Left ventricle myocardium superior (tissue), 1 donor: ENCODE results near the gene ERC2. TPM values are rescaled to one million over a fixed set of nuclear protein-coding genes. Genes with fewer than 3 reads are reported as not detected.

Experiments used
- ATAC-seq: fragments of 200-7000 bp; cut with Tn5 transposase; one replicate; pipeline ENCODE4 v1.9.1; 2020; ENCODE audit warnings: mild to moderate bottlenecking, moderate library complexity
- DNase-seq: peaks from one replicate; pipeline ENCODE4 v3.0.0-alpha.2; 2020
- intact Hi-C: fragments of 100-400 bp; cut with micrococcal nuclease; formaldehyde crosslinking; loops from one replicate; pipeline ENCODE4 v1.11.0; 2022
- total RNA-seq: library from RNA; stranded (reverse); fragmentation: NEBNext Ultra II Directional; extraction: Animal tissue kit (Norgen Biotek cat#: 25700); gene quantifications from one replicate; pipeline ENCODE4 v1.2.1, GENCODE V29; 2021
- donor health status: DM: no; HTN: yes; CAD: no; lungs with severe emphysema.

ERC2 gene
- total RNA-seq, 1 donor from 2014 or later = 0.94 TPM

GRCh38 chr3:55641964-55642363 lies 826.3 kb downstream of the ERC2 start:
- DNase-seq (no peak), ATAC-seq (no peak)
- intact Hi-C loops = no loop called here

- ATAC-seq (no peak), DNase-seq (no peak)
- intact Hi-C loops = no loop called here
Observed at GRCh38 chr3:55639896-55640765, 828.1 kb downstream of the ERC2 start.

DNA sequence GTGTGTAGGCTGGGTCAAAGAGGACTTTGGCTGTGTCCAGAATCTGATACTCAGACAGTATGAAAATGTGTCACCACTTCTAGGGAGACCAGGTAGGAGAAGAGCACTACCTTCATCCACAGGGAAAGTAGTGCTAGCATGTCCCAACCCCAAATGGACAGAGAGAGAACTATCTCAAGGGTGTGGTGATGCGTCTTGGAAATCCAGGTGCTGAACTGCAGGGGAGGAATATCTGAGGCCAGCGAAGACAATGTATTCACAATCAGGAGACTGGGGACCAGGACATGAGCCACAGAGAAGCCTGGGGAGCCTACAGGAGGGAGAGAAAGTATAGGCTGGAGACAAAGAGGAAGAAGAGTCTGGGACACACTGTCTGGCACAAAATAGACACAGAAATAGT lies 829.1 kb downstream of the ERC2 start:
- DNase-seq = no peak
- no peak for ATAC-seq
- intact Hi-C loops = no loop called here

DNA sequence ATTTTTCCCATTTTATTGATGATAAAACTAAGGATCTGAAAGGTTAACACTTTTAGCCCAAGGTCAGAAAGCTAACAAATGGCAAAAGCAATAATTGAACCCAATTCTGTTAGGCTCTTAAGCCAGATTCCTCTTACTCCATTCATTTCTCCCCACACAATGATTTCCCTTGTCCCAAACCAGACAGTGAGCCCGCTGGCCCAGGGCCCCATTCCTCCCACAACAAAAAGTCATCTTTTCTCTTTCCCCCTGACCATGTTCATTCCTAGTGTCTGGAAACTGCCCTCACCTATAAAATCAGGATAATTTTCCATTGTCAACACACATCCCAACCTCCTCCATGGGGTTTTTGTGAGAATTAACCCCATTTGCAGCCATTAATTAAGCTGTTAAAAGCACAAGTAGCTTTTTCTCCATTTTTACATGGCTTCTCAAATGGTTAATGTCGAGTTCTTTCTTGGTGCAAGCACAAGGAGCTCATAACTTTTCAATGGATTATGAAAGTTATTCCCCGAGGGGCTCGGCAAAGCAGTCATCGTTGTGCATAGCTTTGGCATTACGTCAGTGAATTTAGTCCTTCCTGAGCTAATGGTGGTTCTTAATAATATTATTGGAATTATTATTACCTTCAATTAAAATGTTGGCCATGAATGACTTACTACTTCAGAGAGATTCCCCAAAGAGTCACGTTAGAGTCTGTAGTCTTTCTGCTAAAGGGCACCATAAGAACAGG lies 830.2 kb downstream of the ERC2 start:
- intact Hi-C loops = no loop called here
- ATAC-seq = no peak

GRCh38 chr3:55636300-55637195 lies 831.7 kb downstream of the ERC2 start:
- intact Hi-C loops = no loop called here
- ATAC-seq = no peak
- DNase-seq = no peak

More for the DNA sequence above, 830.2 kb downstream of the ERC2 start:
- no peak for DNase-seq

GRCh38 chr3:55634345-55634744 lies 833.9 kb downstream of the ERC2 start:
- intact Hi-C loops = no loop called here
- no peak for DNase-seq
- ATAC-seq = no peak

- intact Hi-C loops = no loop called here
- DNase-seq (no peak), ATAC-seq (no peak)
Observed at GRCh38 chr3:55633333-55633732, 834.9 kb downstream of the ERC2 start.

DNA sequence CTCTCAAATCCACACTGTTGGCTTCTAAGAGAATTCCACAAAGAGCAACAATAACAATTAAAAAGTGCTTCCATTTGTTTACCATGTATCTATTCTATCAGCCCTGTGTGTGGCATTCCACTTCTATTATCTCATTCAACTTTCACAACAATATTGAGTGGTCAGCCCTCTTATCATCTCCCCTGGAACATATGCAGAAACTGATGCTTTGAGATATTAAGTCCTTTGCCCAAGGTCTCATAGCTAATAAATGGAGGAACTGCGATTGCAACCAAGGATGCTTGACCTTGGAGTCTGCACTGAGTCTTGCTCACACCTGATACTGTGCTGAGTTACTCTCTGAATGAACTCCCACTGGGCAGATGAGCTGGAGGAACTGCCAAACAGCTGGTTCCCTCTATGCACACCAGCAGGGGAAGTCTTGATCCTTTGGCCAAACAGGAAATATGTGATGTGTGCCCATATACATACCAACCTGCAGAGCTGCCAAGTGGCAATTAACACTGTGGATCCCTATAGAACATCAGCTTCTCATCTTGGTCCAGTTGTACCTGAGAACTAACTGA lies 836.4 kb downstream of the ERC2 start:
- DNase-seq = no peak
- intact Hi-C loops = no loop called here
- ATAC-seq = no peak

DNA sequence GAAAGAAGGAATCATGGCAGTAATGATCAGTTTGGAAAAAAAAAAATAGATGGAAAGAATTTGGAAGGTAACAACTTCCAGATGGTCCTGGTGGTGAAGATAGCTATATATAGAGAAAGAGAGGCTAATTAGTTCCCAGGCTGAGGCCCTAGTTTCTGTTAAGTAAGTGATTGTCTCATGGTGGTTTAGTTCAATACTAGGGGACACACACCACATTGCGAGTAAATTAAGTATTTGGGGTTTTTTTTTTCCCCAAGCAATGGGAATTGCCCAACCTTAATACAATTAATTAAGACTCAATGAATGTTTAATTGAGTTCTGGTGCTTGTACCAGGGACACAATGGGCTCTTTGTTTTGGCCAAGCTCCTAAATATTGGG lies 837.4 kb downstream of the ERC2 start:
- intact Hi-C loops = no loop called here
- no peak for ATAC-seq

DNA sequence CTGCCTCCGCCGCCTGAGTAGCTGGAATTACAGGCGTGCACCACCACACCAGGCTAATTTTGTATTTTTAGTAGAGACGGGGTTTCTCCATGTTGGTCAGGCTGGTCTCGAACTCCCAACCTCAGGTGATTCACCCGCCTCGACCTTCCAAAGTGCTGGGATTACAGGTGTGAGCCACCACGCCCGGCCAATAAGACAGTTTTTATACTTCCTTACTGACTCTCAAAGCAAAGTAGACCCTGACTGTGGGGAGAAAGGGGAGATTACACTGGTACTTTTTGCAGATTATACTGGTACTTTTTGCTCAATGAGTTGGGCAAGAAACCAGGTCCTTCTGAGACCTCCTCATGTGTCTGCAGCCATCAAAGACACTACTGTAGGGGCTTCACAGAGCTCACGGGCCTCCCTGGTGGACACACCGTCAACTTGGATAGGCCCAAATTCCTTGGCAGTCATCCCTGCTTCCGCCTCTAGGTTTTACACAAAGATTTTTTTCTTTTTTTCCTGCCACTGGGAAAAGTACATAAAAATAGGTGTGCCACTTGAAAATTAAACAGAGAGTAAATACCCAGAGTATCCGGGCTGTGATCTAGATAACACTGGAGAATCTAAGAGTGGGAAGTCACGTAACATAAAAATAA lies 837.9 kb downstream of the ERC2 start:
- ATAC-seq = no peak
- intact Hi-C loops = no loop called here
- no peak for DNase-seq

More for the DNA sequence above, 837.4 kb downstream of the ERC2 start:
- DNase-seq = no peak

GRCh38 chr3:55629432-55629831 lies 838.8 kb downstream of the ERC2 start:
- peak; percentile 59 for DNase-seq
- ATAC-seq = no peak
- intact Hi-C loops = no loop called here

GRCh38 chr3:55626279-55626665 lies 842.0 kb downstream of the ERC2 start:
- intact Hi-C loops = no loop called here
- no peak for DNase-seq
- ATAC-seq = no peak

DNA sequence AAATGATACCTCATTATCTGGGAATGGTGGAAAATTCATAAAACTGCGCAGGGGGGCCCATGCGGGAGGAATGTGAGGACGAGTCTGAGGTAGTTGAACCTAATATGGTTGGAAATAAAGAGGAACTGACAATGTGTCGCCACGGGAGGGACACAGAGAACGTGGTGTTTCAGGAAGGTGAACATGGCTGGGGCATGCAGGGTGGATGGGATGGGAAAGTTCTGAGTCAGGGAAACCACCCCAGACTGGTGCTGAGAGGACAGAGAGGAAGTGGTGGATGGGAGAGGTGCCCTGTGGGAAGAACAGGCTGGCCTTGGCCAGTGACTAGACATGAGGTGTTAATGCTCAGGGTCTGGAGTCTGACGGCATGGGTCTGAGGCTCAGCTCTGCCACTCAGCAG lies 844.0 kb downstream of the ERC2 start:
- no peak for DNase-seq
- ATAC-seq = peak; percentile 40
- intact Hi-C loops = no loop called here

GRCh38 chr3:55623786-55624185 lies 844.5 kb downstream of the ERC2 start:
- ATAC-seq = no peak
- no peak for DNase-seq
- intact Hi-C loops = no loop called here

DNA sequence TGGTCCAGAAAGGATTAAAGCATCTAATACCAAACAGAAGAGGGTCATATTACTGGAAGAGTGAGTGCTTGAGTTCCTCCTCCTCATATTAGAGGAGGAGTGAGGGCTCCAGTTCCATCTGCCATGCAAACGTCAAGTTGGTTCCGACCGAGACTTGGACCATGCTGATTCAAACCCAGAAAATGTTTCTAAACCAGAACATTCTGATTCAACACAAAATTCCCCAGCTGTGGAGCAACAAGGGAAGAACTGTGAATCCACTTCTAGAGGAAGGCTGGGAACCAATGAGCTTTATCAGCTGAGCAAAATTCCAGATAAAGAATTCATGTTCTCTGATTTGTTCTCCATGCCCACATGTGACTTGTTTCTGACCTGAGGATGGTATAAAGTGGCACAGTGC lies 845.5 kb downstream of the ERC2 start:
- DNase-seq (no peak), ATAC-seq (no peak)
- intact Hi-C loops = no loop called here

DNA sequence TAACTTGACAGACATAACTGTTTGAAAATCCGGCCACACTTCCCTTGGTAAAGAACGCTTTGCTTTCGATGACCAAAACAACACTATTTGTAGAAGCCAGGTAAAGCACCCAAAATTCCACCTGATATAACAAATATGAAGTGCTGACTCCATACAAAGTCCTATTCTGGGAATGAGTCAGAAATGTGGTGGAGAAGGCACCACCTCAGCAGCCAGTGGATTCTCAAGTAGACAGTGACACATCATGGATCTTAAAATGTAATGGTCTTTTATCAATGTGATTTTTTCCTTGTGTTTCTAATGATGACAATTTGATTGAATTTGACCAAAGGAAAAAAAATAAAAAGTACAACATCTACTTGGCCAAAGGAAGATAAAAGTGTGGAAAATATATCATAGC lies 846.2 kb downstream of the ERC2 start:
- intact Hi-C loops = no loop called here
- DNase-seq (no peak), ATAC-seq (no peak)

DNA sequence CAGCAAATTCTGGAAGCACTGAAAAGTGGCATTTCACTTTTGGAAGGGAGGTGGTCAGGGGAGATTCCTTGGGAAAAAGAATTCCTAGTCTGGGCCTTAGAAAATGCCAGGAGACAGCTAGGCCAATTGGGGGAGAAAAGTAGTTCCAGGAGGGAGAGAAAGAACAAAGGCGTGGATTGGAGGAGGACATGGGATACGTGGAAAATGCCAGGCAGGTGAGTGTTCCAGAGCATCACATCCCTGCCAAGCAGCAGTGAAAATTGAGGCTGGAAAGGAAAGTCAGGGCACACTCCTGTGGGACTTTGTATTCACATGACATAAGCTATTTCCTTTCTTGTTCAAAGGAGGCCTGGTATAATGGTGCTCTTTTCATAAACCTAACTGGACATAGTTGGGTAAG lies 846.6 kb downstream of the ERC2 start:
- no peak for DNase-seq
- intact Hi-C loops = no loop called here

GRCh38 chr3:55621026-55621422 lies 847.2 kb downstream of the ERC2 start:
- no peak for DNase-seq
- intact Hi-C loops = no loop called here

More for the DNA sequence above, 846.6 kb downstream of the ERC2 start:
- ATAC-seq = no peak

More at GRCh38 chr3:55621026-55621422, 847.2 kb downstream of the ERC2 start:
- ATAC-seq = no peak
